Measurements from ENCODE around the gene PNMA8A.

Gene PNMA8A

GRCh38 chr19:46486358-46486757, 15.0 kb upstream of the PNMA8A start:
- Histone ChIP-seq H2AFZ (ENCODE audit: low read length) (no peak overlapping the region), H3K27ac (ENCODE audit: low read length) (no peak overlapping the region), H3K79me2 (ENCODE audit: low read length) (no peaks in the 10 kb centered on the region), H3K9me3 (replicated peaks; ENCODE audit: insufficient read depth, low read length) (no peaks in the 10 kb centered on the region), H4K20me1 (ENCODE audit: insufficient read depth, low read length) (no peaks in the 10 kb centered on the region), H3K9me2 (replicated peaks; ENCODE audit: insufficient read depth, low read length) (no peaks in the 10 kb centered on the region), H3K9ac (ENCODE audit: low read length) (no peak overlapping the region), H3K36me3 (replicated peaks; ENCODE audit: insufficient read depth, low read length) (no peaks in the 10 kb centered on the region), H3K4me3 (ENCODE audit: low read length) (no peak overlapping the region), H3F3A (ENCODE audit: insufficient read depth, low read length) (no peaks in the 10 kb centered on the region), H3K27me3 (replicated peaks; ENCODE audit: insufficient read depth, low read length) (peaks cover 96% of the 10 kb centered on the region), H3K4me1 (ENCODE audit: low read length) (no peaks in the 10 kb centered on the region), H3K4me2 (ENCODE audit: low read depth, low read length) (no peak overlapping the region)
- no peak for DNase-seq
- TF ChIP-seq EZH2phosphoT487 (IDR thresholded peaks at IDR 0.05; ENCODE audit: low read length) (no peak), CTCF (IDR thresholded peaks at IDR 0.05; ENCODE audit: low read length) (no peak), EZH2 (optimal IDR thresholded peaks at IDR 0.05; ENCODE audit: low read depth, low read length) (no peak)

- no peaks in the 10 kb centered on the region for H4K20me1 ChIP-seq (ENCODE audit: insufficient read depth, low read length)
- no peak for DNase-seq
Observed at GRCh38 chr19:46484656-46485055, 13.3 kb upstream of the PNMA8A start.

GRCh38 chr19:46482631-46483030, 11.3 kb upstream of the PNMA8A start:
- no peaks in the 10 kb centered on the region for H3K4me1 ChIP-seq (ENCODE audit: low read length)
- no peak overlapping the region for H2AFZ ChIP-seq (ENCODE audit: low read length)
- no peaks in the 10 kb centered on the region for H3F3A ChIP-seq (ENCODE audit: insufficient read depth, low read length)
- no peak overlapping the region for H3K4me3 ChIP-seq (ENCODE audit: low read length)
- DNase-seq = no peak
- no peak overlapping the region for H3K27ac ChIP-seq (ENCODE audit: low read length)
- H3K36me3 ChIP-seq (replicated peaks; ENCODE audit: insufficient read depth, low read length) = no peaks in the 10 kb centered on the region
- H3K9ac ChIP-seq (ENCODE audit: low read length) = no peak overlapping the region
- no peaks in the 10 kb centered on the region for H4K20me1 ChIP-seq (ENCODE audit: insufficient read depth, low read length)
- no peaks in the 10 kb centered on the region for H3K9me3 ChIP-seq (replicated peaks; ENCODE audit: insufficient read depth, low read length)
- no peak for TF ChIP-seq CTCF (IDR thresholded peaks at IDR 0.05; ENCODE audit: low read length)
- TF ChIP-seq EZH2phosphoT487 (IDR thresholded peaks at IDR 0.05; ENCODE audit: low read length) = no peak
- TF ChIP-seq EZH2 (optimal IDR thresholded peaks at IDR 0.05; ENCODE audit: low read depth, low read length) = no peak
- H3K27me3 ChIP-seq (replicated peaks; ENCODE audit: insufficient read depth, low read length) = peaks cover 91% of the 10 kb centered on the region
- no peaks in the 10 kb centered on the region for H3K79me2 ChIP-seq (ENCODE audit: low read length)
- H3K4me2 ChIP-seq (ENCODE audit: low read depth, low read length) = no peak overlapping the region
- no peaks in the 10 kb centered on the region for H3K9me2 ChIP-seq (replicated peaks; ENCODE audit: insufficient read depth, low read length)

More at GRCh38 chr19:46484656-46485055, 13.3 kb upstream of the PNMA8A start:
- no peak overlapping the region for H3K27ac ChIP-seq (ENCODE audit: low read length)
- H3K9me3 ChIP-seq (replicated peaks; ENCODE audit: insufficient read depth, low read length) = no peaks in the 10 kb centered on the region
- H3K79me2 ChIP-seq (ENCODE audit: low read length) = no peaks in the 10 kb centered on the region
- H3K9me2 ChIP-seq (replicated peaks; ENCODE audit: insufficient read depth, low read length) = no peaks in the 10 kb centered on the region
- no peak overlapping the region for H2AFZ ChIP-seq (ENCODE audit: low read length)
- H3K4me2 ChIP-seq (ENCODE audit: low read depth, low read length) = no peak overlapping the region
- H3F3A ChIP-seq (ENCODE audit: insufficient read depth, low read length) = no peaks in the 10 kb centered on the region
- H3K36me3 ChIP-seq (replicated peaks; ENCODE audit: insufficient read depth, low read length) = no peaks in the 10 kb centered on the region
- no peak overlapping the region for H3K9ac ChIP-seq (ENCODE audit: low read length)
- no peak for TF ChIP-seq CTCF (IDR thresholded peaks at IDR 0.05; ENCODE audit: low read length)
- TF ChIP-seq EZH2 (optimal IDR thresholded peaks at IDR 0.05; ENCODE audit: low read depth, low read length) = no peak
- no peak for TF ChIP-seq EZH2phosphoT487 (IDR thresholded peaks at IDR 0.05; ENCODE audit: low read length)
- H3K4me3 ChIP-seq (ENCODE audit: low read length) = no peak overlapping the region
- H3K27me3 ChIP-seq (replicated peaks; ENCODE audit: insufficient read depth, low read length) = peaks cover 94% of the 10 kb centered on the region
- no peaks in the 10 kb centered on the region for H3K4me1 ChIP-seq (ENCODE audit: low read length)

All from MM.1S (cell line).